Thymus (tissue), 11 donors: ENCODE measurements around the gene PRPF38A. TPM values are rescaled to one million over a fixed set of nuclear protein-coding genes. Genes with fewer than 3 reads are reported as not detected.
A peak's percentile ranks its signal among the peaks of the same experiment; 100 is the strongest.
"Not testable (repeated sequence)": the region's sequence is repeated elsewhere in the genome, so short reads cannot be mapped to it uniquely, and the experiment has no call there.

Experiments used
- DNase-seq, 9 donors: peaks; one replicate each; pipeline ENCODE4 v3.0.0-alpha.2; 2013; ENCODE audit warnings: low spot score in 9 of 9, low read depth in 6 of 9, missing footprints in 1 of 9
- H3K27ac ChIP-seq, 2 donors: one replicate each; pipeline ENCODE4 v1.5.1; 2013; ENCODE audit warnings: control low read depth in 1 of 2, low read depth in 1 of 2, low read length in 1 of 2, mild to moderate bottlenecking in 1 of 2, moderate library complexity in 1 of 2
- H3K27me3 ChIP-seq, 2 donors: one replicate each; pipeline ENCODE4 v1.5.1; 2013; ENCODE audit warnings: low read length in 1 of 2; ENCODE audit not compliant: control insufficient read depth in 2 of 2, insufficient read depth in 1 of 2
- H3K36me3 ChIP-seq, 2 donors: one replicate each; pipeline ENCODE4 v1.5.1; 2013; ENCODE audit warnings: low read length in 1 of 2, mild to moderate bottlenecking in 1 of 2, moderate library complexity in 1 of 2; ENCODE audit not compliant: control insufficient read depth in 2 of 2, insufficient read depth in 2 of 2
- H3K4me1 ChIP-seq, 2 donors: one replicate each; pipeline ENCODE4 v1.5.1; 2013; ENCODE audit warnings: low read length in 2 of 2; ENCODE audit not compliant: control insufficient read depth in 2 of 2, insufficient read depth in 2 of 2
- H3K4me3 ChIP-seq, 2 donors: one replicate each; pipeline ENCODE4 v1.5.1; 2013; ENCODE audit warnings: low read length in 2 of 2, control low read depth in 1 of 2, mild to moderate bottlenecking in 1 of 2
- H3K9me3 ChIP-seq, 2 donors: one replicate each; pipeline ENCODE4 v1.5.1; 2013; ENCODE audit warnings: low read length in 1 of 2, mild to moderate bottlenecking in 1 of 2; ENCODE audit not compliant: control insufficient read depth in 2 of 2, insufficient read depth in 1 of 2
- WGBS: extraction: QIAGEN DNeasy Blood & Tissue Kit; methylation state at CpG from one replicate; pipeline ENCODE4 v1.1.7; 2013; 5-methylcytosine and 5-hydroxymethylcytosine counted together
- polyA plus RNA-seq: library from polyadenylated mRNA; stranded (reverse); fragments of 200-250 nt; gene quantifications from one replicate; pipeline ENCODE4 v1.2.3, GENCODE V29; 2013
- total RNA-seq: library from RNA; stranded (reverse); fragments of 120-200 nt; gene quantifications from one replicate; pipeline ENCODE4 v1.2.4, GENCODE V29; 2013
- donor health status: healthy.

Gene PRPF38A
- total and polyA plus RNA-seq, 2 donors, result 25.4 to 39.4 TPM

DNA sequence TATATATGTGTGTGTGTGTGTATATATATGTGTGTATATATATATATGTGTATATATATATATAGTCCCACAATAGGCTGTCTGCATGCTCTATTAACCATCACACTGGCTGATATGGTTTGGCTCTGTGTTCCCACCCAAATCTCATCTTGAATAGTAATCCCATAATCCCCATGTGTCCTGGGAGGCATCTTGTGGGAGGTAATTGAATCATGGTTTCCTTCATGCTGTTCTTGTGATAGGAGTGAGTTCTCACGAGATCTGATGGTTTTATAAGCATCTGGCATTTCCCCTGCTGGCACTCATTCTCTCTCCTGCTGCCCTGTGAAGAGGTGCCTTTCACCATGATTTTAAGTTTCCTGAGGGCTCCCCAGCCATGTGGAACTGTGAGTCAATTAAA lies 34.6 kb upstream of the PRPF38A start:
- peaks cover 8 to 26% of the 10 kb centered on the region in 2 donors for H3K36me3 ChIP-seq
- H3K27ac ChIP-seq, H3K27me3 ChIP-seq, DNase-seq, H3K4me3 ChIP-seq, H3K9me3 ChIP-seq: not testable (repeated sequence)
- peaks cover 5 to 17% of the 10 kb centered on the region in 2 donors for H3K4me1 ChIP-seq
- whole genome bisulfite sequencing, result 100% methylated on average over 1 of the region's 1 CpG

- no peak overlapping the region for H3K4me3 ChIP-seq
- WGBS, result over 99% methylated on average over 3 of the region's 3 CpGs
- H3K9me3 ChIP-seq, result no peaks in the 10 kb centered on the region
- H3K27ac ChIP-seq, result no peak overlapping the region
- no peaks in the 10 kb centered on the region for H3K27me3 ChIP-seq
- no peaks in the 10 kb centered on the region for H3K4me1 ChIP-seq
- peaks cover 52 to 85% of the 10 kb centered on the region in 2 donors for H3K36me3 ChIP-seq
- no peak for DNase-seq
These were observed 19.0 kb upstream of the PRPF38A start for GRCh38 chr1:52385376-52385775.

DNA sequence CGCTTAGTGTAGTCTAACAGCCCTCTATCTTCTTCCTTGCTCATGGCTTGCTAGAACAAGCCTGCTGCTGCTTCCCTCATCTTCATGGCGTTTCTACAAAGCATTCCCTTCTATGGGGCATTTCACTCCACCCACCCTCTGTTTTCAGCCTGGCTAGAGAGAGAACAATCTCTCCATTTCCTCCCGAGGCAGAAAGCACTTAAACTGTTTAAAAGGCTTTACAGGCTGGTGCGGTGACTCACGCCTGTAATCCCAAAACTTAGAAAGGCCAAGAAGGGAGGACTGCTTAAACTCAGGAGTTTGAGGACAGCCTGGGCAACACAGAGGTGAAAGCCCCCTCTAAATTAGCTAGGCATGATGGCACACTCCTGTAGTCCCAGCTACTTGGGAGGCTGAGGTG lies 17.9 kb upstream of the PRPF38A start:
- no peaks in the 10 kb centered on the region for H3K4me1 ChIP-seq
- WGBS, result 94% methylated on average over 5 of the region's 5 CpGs
- H3K36me3 ChIP-seq, result peaks cover 45 to 76% of the 10 kb centered on the region in 2 donors
- no peak overlapping the region for H3K4me3 ChIP-seq
- no peaks in the 10 kb centered on the region for H3K9me3 ChIP-seq
- no peak for DNase-seq
- H3K27me3 ChIP-seq, result no peaks in the 10 kb centered on the region
- no peak overlapping the region for H3K27ac ChIP-seq

GRCh38 chr1:52393174-52393573 lies 11.2 kb upstream of the PRPF38A start:
- Histone ChIP-seq H3K36me3 (peaks cover 19 to 61% of the 10 kb centered on the region in 2 donors), H3K4me1 (no peaks in the 10 kb centered on the region), H3K9me3 (no peaks in the 10 kb centered on the region), H3K27ac (no peak overlapping the region), H3K27me3 (no peaks in the 10 kb centered on the region), H3K4me3 (no peak overlapping the region)
- WGBS, result 98% methylated on average over 5 of the region's 5 CpGs
- no peak for DNase-seq

DNA sequence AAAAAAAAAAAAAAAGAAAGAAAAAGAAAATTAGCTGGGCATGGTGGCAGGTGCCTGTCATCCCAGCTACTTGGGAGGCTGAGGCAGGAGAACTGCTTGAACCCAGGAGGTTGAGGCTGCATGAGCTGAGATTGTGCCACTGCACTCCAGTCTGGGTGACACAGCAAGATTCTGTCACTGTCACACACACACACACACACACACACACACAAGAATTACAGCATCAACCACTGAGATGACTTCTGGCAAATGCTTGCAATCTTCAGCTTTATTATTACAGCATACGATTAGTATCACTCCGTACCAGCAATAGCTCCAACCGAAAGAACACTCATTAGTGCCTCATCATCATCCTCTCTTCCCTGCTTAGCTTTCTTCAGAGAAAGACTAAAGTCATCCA lies 4.8 kb upstream of the PRPF38A start:
- Histone ChIP-seq H3K9me3 (no peaks in the 10 kb centered on the region), H3K27ac (no peak overlapping the region), H3K36me3 (peaks cover 9 to 52% of the 10 kb centered on the region in 2 donors), H3K27me3 (no peaks in the 10 kb centered on the region), H3K4me1 (peaks cover 6 to 14% of the 10 kb centered on the region in 2 donors), H3K4me3 (no peak overlapping the region)
- 97% methylated on average over 3 of the region's 3 CpGs for WGBS
- no peak for DNase-seq

GRCh38 chr1:52400131-52400530 lies 4.3 kb upstream of the PRPF38A start:
- H3K27ac ChIP-seq, result no peak overlapping the region
- peaks cover 9 to 48% of the 10 kb centered on the region in 2 donors for H3K36me3 ChIP-seq
- no peaks in the 10 kb centered on the region for H3K27me3 ChIP-seq
- 92% methylated on average over 6 of the region's 6 CpGs for WGBS
- H3K4me1 ChIP-seq, result peaks cover 6 to 14% of the 10 kb centered on the region in 2 donors
- H3K9me3 ChIP-seq, result no peaks in the 10 kb centered on the region
- DNase-seq, result no peak
- H3K4me3 ChIP-seq, result no peak overlapping the region

- Histone ChIP-seq H3K4me1 (peaks cover 9 to 17% of the 10 kb centered on the region in 2 donors), H3K4me3 (peak overlapping the region in 1 of 2 donors; percentile 75), H3K27me3 (no peaks in the 10 kb centered on the region), H3K27ac (no peak overlapping the region), H3K36me3 (peaks cover 4 to 40% of the 10 kb centered on the region in 2 donors), H3K9me3 (no peaks in the 10 kb centered on the region)
- 92% methylated on average over 3 of the region's 3 CpGs for WGBS
- no peak for DNase-seq
These were observed 1.6 kb upstream of the PRPF38A start for GRCh38 chr1:52402860-52403240.

DNA sequence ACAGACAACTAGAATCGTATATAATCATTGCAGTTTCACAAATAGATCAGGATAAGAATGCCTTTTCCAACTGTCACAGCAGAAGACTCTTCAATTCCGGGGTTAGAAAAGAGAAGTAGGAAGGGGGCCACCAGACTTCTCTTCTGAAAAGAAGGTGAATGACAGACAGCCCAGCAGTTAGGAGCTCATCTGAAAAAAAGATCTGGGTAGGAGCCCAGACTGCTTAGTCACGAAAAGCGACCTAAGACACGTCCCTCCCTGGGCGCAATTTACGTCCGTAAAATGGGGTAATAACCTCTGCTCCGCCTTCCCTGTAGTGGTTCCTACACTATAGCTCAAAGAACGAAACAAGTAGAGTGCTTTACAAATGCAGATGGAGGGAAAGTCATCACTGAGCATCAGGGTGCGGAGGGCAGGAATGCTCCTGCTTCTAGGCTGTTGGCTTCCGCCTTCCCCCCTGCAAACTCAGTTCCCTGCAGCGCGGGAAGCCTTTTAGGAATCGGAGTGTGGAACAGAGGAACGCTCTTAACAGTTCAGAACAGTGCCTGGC lies 761 bp upstream of the PRPF38A start:
- DNase-seq, result peak in 5 of 9 donors; percentile 16 to 66 (median 37)
- Histone ChIP-seq H3K27me3 (no peaks in the 10 kb centered on the region), H3K36me3 (peaks cover 9 to 48% of the 10 kb centered on the region in 2 donors), H3K4me3 (peak overlapping the region; percentile 75 to 81), H3K9me3 (no peaks in the 10 kb centered on the region), H3K27ac (peak overlapping the region in 1 of 2 donors; percentile 96), H3K4me1 (peaks cover 9 to 17% of the 10 kb centered on the region in 2 donors)
- WGBS, result under 1% methylated on average over 16 of the region's 16 CpGs

GRCh38 chr1:52404975-52405338 lies 555 bp downstream of the PRPF38A start:
- no peak for DNase-seq
- Histone ChIP-seq H3K4me3 (peak overlapping the region; percentile 75 to 81), H3K36me3 (peaks cover 20 to 53% of the 10 kb centered on the region in 2 donors), H3K27me3 (no peaks in the 10 kb centered on the region), H3K4me1 (peaks cover 9 to 17% of the 10 kb centered on the region in 2 donors), H3K9me3 (no peaks in the 10 kb centered on the region), H3K27ac (peak overlapping the region; percentile 96)
- 3% methylated on average over 8 of the region's 8 CpGs for whole genome bisulfite sequencing
